ENCODE measurements around the gene STK32C. TPM values are rescaled to one million over a fixed set of nuclear protein-coding genes. Genes with fewer than 3 reads are reported as not detected.

Gene STK32C
- total RNA-seq, result 13.0 and 25.9 TPM in 2 replicates

DNA sequence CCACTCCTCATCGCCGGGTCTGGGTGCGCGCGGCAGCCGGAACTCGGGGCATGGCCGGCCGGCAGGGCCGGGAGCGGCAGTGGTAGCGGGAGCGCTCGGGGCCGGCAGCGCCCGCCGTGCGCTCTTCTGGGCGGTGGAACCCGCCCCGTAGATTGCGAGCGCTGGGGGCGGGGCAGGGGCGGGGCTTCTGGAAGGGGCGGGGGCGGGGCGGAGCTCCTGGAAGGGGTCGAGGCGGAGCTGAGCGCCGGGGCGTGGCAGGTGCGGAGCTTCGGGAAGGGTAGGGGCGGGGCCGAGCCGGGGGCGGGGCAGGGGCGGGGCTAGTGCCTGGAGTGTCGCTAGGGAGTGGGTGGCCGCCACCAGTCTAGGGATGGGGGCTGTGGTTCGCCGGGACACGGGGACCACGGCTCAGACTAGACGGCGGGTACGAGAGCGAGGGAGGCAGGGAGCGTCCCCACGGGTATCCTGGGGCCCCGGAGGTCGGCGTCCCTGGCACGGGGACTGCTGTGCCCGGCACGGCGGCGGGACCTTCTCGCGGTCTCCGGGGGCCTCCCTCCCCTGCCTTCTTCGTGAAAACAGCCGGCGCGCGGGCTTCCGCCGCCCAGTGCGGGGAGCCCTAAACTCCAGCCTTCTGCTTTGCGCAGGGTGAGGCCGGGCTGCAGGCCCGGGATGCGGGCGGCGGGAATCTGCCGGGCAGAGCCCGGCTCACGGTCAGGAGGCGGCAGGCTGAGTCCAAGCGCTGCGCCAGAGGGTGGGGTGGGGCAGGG lies at the start of gene STK32C:
Gene STK32C (minus strand): TSS at position 128 of the 764 bp plus-strand sequence. CDS start 117 bp downstream, at position 11.
- no peak for DNase-seq (ENCODE audit: low read depth)
- TF ChIP-seq, protein P1, sequence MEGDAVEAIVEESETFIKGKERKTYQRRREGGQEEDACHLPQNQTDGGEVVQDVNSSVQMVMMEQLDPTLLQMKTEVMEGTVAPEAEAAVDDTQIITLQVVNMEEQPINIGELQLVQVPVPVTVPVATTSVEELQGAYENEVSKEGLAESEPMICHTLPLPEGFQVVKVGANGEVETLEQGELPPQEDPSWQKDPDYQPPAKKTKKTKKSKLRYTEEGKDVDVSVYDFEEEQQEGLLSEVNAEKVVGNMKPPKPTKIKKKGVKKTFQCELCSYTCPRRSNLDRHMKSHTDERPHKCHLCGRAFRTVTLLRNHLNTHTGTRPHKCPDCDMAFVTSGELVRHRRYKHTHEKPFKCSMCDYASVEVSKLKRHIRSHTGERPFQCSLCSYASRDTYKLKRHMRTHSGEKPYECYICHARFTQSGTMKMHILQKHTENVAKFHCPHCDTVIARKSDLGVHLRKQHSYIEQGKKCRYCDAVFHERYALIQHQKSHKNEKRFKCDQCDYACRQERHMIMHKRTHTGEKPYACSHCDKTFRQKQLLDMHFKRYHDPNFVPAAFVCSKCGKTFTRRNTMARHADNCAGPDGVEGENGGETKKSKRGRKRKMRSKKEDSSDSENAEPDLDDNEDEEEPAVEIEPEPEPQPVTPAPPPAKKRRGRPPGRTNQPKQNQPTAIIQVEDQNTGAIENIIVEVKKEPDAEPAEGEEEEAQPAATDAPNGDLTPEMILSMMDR (conservative IDR thresholded peaks at IDR 0.05; ENCODE audit: low read depth, low read length), result no peak
- H3K4me3 ChIP-seq (ENCODE audit: low read depth, low read length), result peak within 1 kb of the TSS; percentile 81

DNA sequence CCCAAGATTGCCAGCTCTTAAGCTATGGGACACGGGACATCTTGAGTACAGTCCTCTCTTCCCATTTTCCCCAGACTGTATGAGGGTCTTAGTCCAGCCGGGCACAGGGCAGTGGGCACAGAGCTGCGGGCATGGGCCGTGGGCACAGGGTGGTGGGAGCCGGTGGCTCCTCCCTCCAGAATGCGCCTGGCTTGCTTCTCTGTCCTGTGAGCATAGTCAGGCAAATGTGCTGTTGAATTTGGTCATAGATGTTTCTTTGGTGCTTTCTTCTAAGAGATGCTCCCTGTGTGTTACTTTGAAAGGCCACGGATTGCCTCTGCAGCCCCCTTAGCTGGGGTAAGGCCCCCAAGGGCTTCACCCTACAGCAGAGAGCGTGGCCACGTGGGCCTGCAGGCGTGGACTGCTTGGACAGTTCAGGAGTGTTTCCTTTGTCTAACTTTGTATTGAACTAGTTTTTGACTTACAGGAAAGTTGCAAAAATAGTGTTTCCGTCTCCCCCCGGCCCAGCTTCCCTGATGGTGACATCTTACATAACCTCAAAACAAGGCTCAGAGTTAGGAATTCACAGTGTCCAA lies 49.0 kb upstream of the STK32C start:
- H3K4me3 ChIP-seq (ENCODE audit: low read depth, low read length), result no peak overlapping the region
- no peak for DNase-seq (ENCODE audit: low read depth)
- TF ChIP-seq, protein P1 (conservative IDR thresholded peaks at IDR 0.05; ENCODE audit: low read depth, low read length), result no peak

DNA sequence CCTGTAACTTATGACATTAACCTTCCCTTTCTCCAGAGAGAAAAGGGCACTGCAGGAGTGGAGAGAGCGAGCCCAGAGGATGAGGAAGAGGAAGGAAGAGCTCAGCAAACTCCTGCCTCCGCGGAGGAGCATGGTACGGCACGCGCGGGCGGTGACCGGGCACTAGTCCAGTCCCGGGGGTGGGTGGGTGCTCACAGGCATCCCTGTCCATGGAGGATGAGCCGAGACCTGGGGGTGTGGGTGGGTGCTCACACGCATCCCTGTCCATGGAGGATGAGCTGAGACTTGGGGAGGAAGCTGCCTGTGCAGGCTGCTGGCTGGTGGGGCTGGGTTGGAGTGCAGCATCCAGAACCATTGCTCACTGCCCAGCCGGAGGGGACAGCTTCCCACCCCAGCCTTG lies 48.0 kb upstream of the STK32C start:
- H3K4me3 ChIP-seq (ENCODE audit: low read depth, low read length), result no peak overlapping the region
- no peak for DNase-seq (ENCODE audit: low read depth)
- TF ChIP-seq, protein P1 (conservative IDR thresholded peaks at IDR 0.05; ENCODE audit: low read depth, low read length), result no peak

GRCh38 chr10:132355297-132355696 lies 47.5 kb upstream of the STK32C start:
- DNase-seq (ENCODE audit: low read depth), result no peak
- no peak overlapping the region for H3K4me3 ChIP-seq (ENCODE audit: low read depth, low read length)
- TF ChIP-seq, protein P1 (conservative IDR thresholded peaks at IDR 0.05; ENCODE audit: low read depth, low read length), result no peak

GRCh38 chr10:132354356-132355094 lies 46.8 kb upstream of the STK32C start:
- H3K4me3 ChIP-seq (ENCODE audit: low read depth, low read length), result no peak overlapping the region
- no peak for DNase-seq (ENCODE audit: low read depth)
- TF ChIP-seq, protein P1 (conservative IDR thresholded peaks at IDR 0.05; ENCODE audit: low read depth, low read length), result no peak

DNA sequence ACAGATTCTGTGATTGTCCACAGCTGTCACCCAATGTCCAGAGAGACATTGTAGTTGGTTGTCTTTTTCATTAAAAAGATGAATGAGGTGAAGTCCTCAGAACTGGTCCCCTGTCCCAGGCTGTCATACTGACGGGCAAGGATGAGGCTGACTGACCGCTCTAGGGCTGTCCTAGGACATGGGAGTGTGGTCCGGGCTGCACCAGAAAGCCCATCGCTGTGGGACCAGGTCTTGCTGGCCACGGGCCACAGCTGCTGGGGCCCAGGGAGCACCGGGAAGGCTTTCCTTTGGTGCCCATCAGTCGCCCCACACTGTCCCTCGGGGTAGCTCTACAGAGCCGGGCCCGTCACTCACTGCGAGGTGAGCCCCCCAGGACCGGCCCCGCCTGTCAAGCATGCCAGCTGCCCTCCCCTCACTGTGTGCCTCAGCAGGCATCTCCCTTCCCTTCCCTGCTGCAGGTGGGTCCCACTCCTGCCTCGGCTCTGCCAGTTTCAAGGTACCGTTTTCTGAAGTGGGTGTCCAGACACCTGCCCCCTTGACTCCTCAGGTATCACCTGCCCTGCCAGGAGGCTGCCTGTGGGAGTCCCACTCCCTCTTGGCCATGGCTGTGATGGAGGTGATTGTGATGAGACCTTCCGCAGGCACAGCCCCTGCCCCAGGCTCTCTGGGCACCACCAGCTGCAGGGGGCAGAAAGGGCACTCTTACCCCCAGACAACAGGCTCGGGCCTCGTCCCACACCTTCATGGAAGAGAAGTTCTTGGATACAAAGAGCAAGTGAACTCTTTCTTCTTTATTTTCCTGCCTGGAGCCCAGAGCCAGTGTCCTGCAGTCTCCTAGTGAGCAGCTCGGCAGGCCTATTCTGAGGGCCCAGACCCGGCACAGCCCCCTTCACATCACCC lies 46.0 kb upstream of the STK32C start:
- TF ChIP-seq, protein P1 (conservative IDR thresholded peaks at IDR 0.05; ENCODE audit: low read depth, low read length), result no peak
- DNase-seq (ENCODE audit: low read depth), result no peak
- no peak overlapping the region for H3K4me3 ChIP-seq (ENCODE audit: low read depth, low read length)
